Measurements from ENCODE around the gene TOR1AIP2. TPM values are rescaled to one million over a fixed set of nuclear protein-coding genes. Genes with fewer than 3 reads are reported as not detected.

The TOR1AIP2 gene
- total RNA-seq, 3 donors from 2014 or later, result 61.7 to 64.1 (median 62.9) TPM

DNA sequence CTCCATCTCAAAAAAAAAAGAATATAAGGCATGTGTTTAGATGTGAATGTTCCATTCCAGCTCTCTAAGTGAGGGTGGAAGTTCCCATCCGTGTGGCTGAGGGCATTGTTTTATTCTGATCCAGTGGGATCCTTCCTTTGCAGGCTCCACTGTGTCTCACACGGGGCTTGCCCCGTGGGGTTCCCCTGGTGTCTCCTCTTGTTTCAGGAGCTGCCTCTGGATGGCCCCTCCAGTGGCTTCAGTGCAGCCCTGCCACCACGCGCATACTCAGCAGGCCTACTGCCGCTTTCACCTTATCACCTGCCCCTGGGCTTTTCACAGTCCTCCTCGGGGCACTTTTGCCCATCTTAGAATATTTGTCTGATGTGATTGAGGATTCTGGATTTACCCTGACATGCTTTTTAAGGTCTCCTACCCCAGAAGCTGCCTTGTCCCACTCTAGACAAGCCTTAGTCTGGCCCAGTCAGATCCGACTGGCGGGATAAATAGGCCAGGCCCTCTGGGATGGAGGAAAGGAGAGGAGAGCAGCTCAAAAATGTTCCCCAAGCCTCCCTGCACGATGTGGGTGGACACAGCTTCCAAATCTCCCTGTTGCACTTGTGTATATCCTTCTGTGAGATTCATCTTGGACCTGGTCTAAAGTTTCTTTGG is 79.3 kb downstream of the TOR1AIP2 start:
- H3K27me3 Mint-ChIP-seq (ENCODE audit: low read depth), result peaks cover 2% of the 10 kb centered on the region
- H3K4me3 Mint-ChIP-seq, result no peak overlapping the region
- DNase-seq (no peak), ATAC-seq (no peak)
- no peaks in the 10 kb centered on the region for H3K36me3 Mint-ChIP-seq (ENCODE audit: insufficient read depth)
- H3K9me3 Mint-ChIP-seq, result no peaks in the 10 kb centered on the region
- H3K4me1 Mint-ChIP-seq (ENCODE audit: low read depth), result no peaks in the 10 kb centered on the region

DNA sequence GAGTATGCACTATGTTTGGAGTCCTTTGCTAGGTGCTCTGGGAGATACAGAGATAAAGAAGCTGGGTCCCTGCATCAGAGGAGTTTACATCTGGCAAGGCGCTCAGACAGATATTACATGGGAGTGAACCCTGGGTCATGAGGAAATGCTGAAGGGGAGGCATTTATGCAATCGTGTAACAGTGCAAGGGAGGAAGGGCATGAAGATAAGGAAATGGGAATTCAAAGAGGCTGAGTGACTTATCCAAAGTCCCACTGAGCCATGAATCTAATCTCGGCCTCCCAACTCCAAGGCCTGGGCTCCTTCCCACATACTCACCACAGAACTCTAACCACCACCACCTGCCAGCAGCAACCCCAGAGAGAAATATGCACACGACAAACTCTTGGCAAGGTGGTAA is 82.9 kb downstream of the TOR1AIP2 start:
- ATAC-seq, result no peak
- Mint-ChIP-seq H3K4me1 (ENCODE audit: low read depth) (no peaks in the 10 kb centered on the region), H3K36me3 (ENCODE audit: insufficient read depth) (no peaks in the 10 kb centered on the region), H3K4me3 (no peak overlapping the region), H3K9me3 (no peaks in the 10 kb centered on the region), H3K27me3 (ENCODE audit: low read depth) (peaks cover 3% of the 10 kb centered on the region)
- DNase-seq, result no peak

DNA sequence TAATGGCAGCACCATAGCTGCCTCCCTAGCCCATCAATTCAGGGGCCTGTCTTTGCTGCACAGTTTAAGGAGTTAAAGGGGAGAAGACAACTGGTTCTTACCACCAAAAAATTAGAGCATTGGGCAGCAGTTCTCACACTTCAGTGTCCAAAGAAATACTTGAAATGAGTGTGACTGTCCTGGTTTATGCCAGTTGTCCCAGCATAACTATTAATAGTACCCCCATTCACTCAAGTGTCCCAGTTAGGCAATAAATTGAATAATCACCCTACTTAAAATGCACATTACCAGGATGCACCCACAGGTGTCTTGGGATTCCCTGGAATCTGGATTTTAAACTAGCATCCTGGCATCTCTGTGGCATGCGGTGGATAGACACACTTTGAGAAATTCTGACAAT is 83.5 kb downstream of the TOR1AIP2 start:
- Mint-ChIP-seq H3K4me3 (no peak overlapping the region), H3K27me3 (ENCODE audit: low read depth) (peaks cover 3% of the 10 kb centered on the region), H3K9me3 (no peaks in the 10 kb centered on the region), H3K36me3 (ENCODE audit: insufficient read depth) (no peaks in the 10 kb centered on the region), H3K4me1 (ENCODE audit: low read depth) (no peaks in the 10 kb centered on the region)
- DNase-seq (no peak), ATAC-seq (no peak)

DNA sequence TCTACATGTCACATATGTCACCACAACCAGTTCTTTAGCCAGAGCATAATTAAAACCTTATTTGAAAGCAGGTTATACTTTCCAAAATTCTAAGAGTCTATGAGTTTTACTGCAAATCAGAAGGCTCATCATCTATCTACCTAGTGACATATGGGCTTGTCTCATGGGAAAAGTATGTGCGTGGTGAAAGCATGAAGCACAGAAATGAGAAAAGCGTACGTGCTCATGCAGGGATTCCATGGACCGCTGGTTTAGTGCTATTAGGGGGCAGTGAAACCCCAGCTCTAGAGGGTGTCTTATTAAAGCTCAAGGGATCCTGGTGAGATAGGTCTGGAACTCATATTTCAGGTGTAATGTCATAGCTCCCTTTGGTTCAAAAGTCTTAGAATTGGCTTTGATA is 84.3 kb downstream of the TOR1AIP2 start:
- H3K36me3 Mint-ChIP-seq (ENCODE audit: insufficient read depth), result no peaks in the 10 kb centered on the region
- H3K27me3 Mint-ChIP-seq (ENCODE audit: low read depth), result peaks cover 3% of the 10 kb centered on the region
- DNase-seq, result no peak
- no peaks in the 10 kb centered on the region for H3K9me3 Mint-ChIP-seq
- no peak for ATAC-seq
- H3K4me1 Mint-ChIP-seq (ENCODE audit: low read depth), result no peaks in the 10 kb centered on the region
- no peak overlapping the region for H3K4me3 Mint-ChIP-seq

Other genes with a start within 250 kb of the TOR1AIP2 start
- gene FAM163A, start 134.5 kb downstream of the TOR1AIP2 start, total RNA-seq, result not detected
- 10 to 100 TPM; 39.2 to 46.7 (median 40.2) TPM for gene TOR1AIP1, start 4.5 kb upstream of the TOR1AIP2 start, total RNA-seq
- gene CEP350, start 77.0 kb upstream of the TOR1AIP2 start, total RNA-seq, result 10 to 100 TPM; 25.2 to 28.3 (median 28.1) TPM